ENCODE measurements around the gene ASPA.
"Not testable (repeated sequence)": the region's sequence is repeated elsewhere in the genome, so short reads cannot be mapped to it uniquely, and the experiment has no call there.

Gene ASPA

DNA sequence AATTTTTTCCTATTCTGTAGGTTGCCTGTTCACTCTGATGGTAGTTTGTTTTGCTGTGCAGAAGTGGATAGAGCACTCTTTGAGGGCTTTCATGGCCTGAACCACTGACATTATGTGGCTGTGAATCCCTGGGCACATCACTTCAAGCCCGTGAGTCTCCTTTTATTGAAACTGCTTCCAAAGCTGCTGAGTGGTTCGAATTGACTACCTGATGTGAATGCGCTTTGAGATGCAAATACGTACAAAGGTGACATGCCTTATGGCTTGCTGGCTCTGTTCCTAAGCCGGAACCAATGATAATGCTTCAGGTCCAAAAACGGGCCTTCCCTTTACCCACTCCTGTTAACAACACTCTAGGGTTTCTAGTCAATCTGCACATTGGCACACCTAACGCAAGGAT is 34.3 kb downstream of the ASPA start:
- no peak for FAIRE-seq

- FAIRE-seq: no peak
Measured at GRCh38 chr17:3511852-3512504, 36.2 kb downstream of the ASPA start.

GRCh38 chr17:3512505-3513171 is 36.8 kb downstream of the ASPA start:
- no peak for FAIRE-seq

DNA sequence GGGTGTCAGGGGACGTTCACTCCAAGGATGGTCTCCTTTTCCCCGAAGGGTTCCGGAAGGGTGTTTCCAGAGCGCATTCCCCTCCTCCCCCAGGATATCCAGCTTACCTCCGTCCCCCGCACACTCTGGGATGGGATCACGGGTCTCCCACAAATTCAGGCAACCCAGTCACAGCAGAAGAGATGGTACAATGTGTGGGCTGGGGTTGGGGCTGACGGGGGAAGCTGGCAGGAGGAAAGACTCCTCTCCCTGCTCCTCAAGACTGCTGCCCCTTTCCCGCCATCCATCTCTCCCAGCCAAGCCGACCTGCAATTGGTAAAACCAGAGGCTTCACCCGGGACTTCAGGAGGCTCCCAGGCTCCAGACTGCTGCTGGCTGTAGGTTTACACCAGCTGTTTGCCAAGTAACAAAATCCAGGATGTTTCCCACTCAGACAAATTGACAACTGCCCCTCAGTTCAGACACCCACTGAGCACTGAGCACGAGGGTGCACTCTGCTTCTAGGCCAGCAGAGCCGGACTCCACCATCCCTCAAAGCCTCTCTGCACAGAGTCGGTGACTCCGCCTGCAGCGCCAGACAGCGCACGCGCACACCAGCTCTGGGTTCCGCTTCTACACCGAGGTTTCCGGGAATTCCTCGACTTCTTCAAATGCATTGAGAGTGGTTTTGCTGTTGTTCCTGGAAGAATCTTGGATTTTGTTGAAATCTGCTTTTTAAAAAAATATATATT is 37.7 kb downstream of the ASPA start:
- FAIRE-seq: no peak

- FAIRE-seq: not testable (repeated sequence)
Measured at GRCh38 chr17:3514167-3514566, 38.4 kb downstream of the ASPA start.

- FAIRE-seq: no peak
Measured at GRCh38 chr17:3514873-3515272, 39.1 kb downstream of the ASPA start.

GRCh38 chr17:3519472-3519871 is 43.7 kb downstream of the ASPA start:
- FAIRE-seq: not testable (repeated sequence)

- FAIRE-seq: no peak
Measured at GRCh38 chr17:3524024-3524423, 48.2 kb downstream of the ASPA start.

DNA sequence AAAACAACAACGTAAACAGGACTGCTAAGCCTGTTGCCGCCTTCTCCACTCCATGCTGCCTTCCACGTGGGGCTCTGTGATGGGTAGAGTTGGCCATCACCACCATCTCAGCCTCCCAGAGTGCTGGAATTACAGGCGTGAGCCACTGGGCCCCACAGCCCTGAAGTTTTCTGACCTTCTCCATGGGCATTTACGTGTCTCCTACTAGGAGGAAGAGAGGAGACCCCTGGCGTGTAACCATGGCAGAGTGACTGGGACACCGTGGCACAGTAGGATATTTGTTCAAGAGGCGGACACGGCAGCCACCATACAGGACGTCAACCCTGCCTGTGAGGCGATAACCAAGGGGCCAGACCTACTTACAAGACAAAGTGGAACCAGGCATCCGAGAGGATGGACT is 50.7 kb downstream of the ASPA start:
- FAIRE-seq: no peak

DNA sequence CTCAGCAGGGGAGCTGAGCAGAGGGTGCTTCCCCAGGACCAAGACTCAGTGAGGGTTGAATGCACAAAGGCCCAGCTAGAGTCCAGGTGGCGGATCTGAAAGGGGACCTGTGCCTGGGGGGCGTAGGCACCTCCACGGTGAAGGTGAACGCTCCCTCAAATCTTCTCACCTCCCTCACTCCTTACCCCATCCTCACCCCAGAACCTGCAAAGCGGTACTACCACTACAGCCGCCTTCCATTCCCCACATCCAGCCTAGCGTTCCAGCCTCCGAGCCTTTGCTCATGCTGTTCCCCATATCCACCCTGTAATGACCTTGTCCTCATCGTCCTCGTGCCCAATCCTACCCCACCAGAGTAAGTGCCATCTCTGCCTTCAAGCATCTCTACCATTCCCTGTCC is 51.2 kb downstream of the ASPA start:
- no peak for FAIRE-seq

DNA sequence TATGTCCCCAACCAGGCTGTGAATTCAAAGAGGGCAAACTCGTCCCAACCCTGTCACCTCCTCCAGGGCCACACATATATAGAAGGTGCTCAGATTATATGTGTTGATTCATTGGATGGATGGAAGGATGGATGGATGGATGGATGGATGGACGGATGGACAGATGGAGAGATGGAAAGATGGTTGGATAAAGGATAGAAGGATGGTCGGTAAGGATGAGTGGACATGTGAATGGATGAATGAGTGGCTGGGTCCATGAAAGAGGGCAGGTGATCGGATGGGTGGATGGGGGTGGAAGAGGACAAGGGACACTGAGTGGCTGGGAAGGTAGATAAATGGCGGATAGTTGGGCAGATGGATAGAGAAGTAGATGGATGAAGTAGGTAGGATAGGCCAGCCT is 51.7 kb downstream of the ASPA start:
- FAIRE-seq: no peak

DNA sequence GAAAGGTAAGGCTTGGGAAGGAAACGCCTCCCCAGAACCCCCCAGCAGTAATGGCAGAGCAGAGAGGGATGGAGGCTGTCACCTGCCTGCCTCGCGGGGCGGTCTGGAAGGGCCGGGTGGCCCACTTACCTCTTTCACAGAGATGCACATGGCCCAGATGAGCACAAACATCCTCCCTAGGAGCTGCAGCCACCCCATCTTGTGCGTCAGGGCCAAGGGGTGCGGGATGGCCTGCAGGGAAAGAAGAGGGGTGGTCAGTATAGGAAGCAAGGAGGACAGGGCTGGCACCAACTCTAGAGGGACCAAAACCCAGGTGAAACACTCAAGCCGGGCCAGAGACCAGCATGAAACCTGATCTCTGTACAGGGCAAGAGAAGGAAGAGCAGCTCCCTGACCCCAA is 52.1 kb downstream of the ASPA start:
- no peak for FAIRE-seq

DNA sequence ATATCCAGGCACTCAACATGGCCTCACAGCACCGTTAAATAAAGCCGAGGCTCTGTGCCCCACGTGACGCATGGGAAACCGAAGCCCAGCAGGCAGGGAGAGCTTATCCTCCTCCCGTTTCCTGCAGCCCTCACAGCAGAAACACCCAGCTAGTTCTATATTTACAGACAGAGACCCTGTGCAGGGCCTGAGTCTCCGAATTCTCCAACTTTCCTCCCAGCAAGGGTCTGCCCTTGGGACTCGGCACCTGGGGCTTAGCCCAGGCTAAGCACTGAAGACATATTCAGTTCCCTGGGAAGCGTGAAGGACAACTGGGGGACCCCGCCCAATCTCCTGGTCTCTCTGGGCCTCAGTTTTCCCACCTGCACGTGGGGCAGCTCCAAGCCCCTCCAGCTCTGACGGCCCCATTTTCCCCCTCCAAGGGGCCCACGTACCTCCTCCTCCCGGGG is 52.6 kb downstream of the ASPA start:
- FAIRE-seq: no peak

GRCh38 chr17:3528880-3529511 is 53.2 kb downstream of the ASPA start:
- no peak for FAIRE-seq

DNA sequence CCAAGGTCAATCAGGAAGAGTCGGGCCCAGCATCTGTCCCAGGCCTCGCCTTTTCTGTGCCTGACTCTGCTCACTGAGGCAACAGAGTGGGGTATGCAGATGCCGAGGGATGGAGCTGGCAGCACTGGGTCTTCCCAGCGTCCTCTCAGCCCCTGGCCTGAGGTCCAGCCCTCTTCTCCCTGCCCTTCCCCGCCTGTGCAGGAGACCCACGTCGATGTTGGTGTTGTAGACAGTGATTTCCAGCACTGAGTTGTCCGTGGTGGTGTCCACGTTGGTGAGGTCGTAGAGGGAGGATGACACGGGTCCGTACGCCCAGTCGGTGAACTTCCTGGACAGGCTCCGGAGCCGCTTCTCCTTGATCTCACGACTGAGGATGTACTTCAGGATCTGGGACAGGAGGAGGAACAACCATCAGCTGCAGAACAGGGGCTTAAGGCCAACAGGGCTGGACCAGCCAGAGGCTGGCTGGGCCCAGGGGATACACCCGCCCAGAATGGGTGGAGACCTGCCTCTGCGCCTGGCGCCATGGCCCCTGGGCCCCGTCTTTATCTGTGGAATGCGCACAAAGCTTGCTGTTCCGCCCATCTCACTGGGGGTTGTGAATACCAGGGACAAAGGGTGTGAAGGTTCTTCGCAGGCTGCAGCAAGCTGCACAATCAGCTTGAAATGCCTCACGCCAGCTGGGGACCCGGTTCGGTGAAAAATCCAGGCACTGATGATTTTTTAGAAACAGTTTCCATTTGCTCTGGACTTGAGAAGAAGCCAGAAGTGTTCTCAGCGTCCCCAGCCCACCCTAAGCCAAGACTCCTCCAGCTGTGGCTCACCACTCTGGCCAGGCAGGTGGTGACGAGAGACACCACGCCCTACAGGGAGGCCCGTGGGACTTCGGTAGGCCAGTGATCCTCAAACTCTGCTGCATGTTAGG is 54.3 kb downstream of the ASPA start:
- no peak for FAIRE-seq

GRCh38 chr17:3531266-3532101 is 55.7 kb downstream of the ASPA start:
- no peak for FAIRE-seq

DNA sequence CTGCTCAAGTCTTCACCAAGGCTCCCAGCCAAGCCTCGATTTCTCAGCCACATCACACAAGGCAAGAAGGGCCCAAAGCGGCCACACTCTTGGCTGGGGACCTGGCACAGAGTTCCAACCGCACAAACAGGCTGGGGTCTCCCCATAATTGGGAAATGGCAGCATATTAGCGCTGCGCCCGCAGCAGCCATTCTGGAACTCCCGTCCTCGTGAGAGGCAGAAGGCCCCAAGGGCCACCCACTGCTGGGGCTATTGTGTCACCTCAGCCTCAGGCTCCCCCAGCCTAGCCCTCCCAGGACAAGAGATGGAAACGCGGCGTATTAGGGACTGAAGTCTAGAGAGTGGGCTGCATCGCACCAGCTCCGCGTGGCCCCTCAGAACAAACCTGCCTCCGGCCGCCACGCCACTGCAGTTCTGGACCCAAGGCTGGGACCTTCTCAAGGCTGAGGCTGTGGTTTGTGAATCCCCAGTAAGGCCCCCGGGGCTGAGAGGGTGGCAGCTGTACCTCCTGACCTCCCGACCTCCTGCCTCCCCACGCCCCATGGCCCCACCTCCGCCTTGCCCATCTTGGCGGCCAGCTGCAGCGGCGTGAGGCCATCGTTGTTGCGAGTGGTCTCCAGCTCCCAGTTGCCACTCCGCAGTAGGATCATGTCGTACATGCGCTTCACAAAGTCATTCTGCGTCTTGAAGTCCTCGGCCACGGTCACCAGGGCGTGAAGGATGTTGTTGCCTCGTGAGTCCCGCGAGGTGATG is 56.5 kb downstream of the ASPA start:
- FAIRE-seq: no peak

DNA sequence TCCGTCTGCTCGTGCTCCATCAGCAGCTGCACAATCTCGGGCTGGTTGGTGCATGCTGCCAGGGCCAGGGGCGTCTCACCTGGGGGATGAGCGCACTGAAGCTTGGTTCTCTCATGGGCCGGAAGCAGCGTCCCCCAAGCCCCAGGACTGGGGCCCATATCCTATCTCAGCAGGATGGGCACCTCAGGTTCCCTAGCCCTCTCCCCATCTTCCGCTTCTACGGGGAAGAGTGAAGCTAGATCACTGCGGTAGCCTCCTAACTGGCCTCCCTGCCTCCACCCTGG is 57.0 kb downstream of the ASPA start:
- FAIRE-seq: no peak

DNA sequence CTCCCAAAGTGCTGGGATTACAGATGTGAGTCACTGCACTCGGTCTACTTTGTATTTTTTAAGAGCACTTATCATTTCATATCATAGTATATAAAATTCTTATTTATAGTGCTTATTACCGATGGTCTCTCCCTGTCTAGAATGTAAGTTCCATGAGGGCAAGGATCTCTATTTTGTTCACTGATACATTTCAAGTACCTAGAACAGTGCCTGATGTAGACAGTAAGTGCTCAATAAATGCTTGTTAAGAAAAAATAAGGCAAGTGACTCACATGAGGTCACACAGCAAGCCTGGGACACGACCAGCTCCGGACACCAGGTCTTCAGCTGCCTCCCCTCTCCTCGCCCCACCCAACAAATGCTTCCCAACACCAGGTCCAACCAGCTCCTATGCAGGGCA is 58.0 kb downstream of the ASPA start:
- no peak for FAIRE-seq

- FAIRE-seq: no peak
Measured at GRCh38 chr17:3534881-3535252, 59.1 kb downstream of the ASPA start.

All from A204.1 (cell line).